Inflammatory macrophage treated with lipopolysaccharide for 1 hour (primary cell): ENCODE data around the gene REEP3.
"Not testable (repeated sequence)": the region's sequence is repeated elsewhere in the genome, so short reads cannot be mapped to it uniquely, and the experiment has no call there.

Experiments
- DNase-seq, 2 donors: peaks; one replicate each; pipeline ENCODE4 v3.0.0-alpha.2; 2020 to 2022

REEP3 gene

DNA sequence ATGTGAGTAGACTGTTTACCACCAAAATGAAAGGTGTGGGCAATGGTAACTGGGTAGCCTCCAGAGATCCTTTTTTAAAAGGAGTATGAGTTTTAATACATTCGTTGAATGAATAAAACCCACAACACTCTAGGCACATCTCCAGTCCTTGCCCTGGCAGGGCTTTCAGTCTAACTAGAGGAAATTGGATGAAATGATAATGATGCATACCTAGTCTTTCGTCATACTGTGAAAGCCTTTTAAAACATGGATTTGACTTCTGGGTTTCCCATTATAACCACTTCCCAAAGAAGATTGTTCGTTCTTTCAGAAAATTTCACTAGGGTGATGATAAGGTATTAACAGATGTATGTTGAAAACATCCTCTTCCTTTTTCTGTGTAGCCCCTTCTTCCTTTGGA is 110.8 kb downstream of the REEP3 start:
- peak in 1 of 2 donors; percentile 52 for DNase-seq

DNA sequence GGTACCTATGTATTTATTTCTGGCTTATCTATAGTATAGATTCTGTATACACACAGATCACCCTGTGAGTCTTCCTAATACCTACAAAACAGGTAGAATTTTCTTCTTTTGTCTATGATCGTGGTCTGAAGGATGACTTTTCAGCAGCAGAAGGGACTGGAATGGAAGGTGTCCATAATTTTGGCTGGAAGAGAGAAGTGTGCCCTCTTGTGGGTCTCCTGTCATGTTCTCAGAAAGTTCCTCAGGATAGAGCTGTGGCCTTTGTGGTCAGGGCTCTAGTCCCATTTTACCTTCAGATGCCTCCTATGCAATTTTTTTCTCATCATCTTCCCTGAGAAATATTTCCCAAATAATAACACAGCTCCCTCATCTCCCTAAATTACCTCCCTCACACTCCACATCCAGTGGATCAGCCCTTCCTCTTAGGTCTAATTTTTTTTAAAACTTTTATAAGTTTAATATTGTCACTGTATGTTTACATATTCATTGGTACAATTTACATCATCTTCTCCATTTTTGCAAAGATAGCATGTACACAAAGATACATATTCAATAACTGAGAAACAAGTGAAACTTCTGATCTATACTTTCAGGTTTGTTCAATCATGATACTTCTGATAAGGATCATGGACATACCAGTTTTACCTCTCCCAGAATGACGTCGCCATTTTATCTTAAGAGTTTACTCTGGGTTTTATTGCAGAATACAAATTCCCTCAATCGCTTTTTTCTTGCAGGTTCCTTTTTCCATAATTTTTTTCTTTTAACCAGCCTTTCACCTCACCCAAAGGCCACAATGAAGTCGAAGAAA is 112.7 kb downstream of the REEP3 start:
- DNase-seq: no peak

DNA sequence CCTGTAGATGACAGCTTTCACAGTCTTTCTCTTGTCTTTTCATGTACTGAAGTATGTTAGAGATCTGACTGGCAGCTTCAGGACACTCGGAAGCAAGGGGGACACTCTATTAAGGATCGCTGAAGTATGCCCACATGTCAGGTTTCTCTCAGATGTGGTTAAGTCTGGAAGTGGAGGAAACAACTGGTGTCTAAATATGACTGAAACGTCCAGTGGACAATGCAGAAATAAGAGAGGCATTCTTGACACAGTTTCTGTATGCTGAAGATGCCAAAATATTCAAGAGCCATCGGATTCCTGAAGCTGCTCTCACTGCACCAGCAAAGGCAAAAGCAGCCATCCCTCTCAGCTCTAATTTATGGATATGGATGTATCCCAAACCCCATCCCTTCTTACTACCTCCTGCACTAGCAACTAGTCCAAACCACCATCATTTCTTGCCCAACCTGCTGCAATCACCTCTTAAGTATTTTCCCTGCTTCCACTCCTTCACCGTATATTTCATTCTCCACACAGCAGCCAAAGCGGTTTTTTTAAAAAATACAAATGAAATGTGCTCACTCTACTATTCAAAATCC is 113.4 kb downstream of the REEP3 start:
- DNase-seq: no peak

DNA sequence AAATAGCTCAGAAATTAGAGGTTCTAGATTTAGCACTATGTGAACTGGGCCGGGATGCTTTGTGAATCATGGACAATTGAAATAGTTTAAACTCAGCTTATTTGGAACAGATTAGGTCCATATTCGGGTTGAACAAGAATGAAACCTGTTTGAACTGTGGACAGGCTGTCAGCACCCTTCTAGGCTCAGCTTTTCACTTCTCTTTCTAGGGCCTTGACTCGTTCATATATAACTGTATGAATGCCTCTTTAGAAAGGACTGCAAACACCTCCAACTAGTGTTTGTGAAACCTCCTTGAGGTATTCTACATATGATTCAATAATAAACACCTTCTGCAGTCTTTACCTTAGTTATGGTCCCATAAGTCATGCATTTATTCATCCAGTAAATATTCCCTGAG is 115.6 kb downstream of the REEP3 start:
- DNase-seq: no peak

DNA sequence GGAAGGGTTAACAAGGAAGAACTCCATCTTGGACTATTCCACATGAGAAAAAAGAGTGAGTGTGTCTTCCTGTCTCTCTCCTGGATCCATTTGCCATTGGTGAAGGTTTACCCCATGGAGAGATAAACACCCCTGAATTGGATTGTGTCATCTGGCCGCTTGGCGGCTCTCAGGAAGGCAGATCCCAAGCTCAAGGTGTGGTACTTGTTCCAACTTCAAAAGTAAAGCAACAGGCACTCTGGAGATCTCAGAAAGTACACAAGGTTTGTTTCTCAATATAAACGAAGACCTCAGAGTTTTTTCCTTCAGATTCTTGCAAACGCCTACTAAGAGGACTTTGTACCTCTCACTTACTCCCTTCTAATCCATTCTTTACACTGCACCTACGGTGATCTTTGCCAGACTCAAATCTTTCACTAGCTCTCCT is 116.7 kb downstream of the REEP3 start:
- DNase-seq: no peak

DNA sequence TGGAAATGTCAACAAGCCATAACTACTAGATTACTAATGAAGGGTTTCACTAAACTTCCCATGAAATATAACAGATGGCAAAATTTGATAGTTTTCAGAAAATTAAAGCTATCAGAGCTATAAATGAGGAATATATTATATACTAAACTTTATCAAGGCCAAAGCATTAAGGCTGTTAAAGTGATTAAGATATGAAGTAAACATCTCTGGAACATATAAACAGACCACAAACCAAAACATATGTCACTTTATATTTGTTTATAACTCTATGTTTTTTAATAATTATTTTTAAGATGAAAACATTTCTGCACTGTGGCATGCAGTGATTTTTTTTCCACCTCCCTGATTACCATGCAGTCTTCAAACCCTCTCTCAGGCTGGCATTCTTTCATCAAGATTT is 120.2 kb downstream of the REEP3 start:
- DNase-seq: no peak

DNA sequence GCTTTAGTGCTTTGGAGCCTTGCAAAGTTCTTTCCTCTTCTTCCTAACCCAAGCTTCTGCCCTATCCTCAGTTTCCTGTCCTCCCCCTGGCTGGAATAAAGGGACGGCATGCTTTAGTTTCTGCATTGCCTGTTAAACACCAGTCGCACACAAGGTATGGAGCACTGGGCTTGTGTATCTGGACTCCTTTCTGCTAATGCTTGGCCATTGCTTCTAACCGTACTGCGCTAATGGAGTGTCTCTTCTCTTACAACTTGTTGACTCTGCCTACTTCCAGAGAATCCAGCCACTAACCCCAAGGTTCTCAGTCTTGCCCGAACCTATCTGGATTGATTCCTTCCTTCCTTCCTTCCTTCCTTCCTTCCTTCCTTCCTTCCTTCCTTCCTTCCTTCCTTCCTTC is 120.6 kb downstream of the REEP3 start:
- DNase-seq: no peak

DNA sequence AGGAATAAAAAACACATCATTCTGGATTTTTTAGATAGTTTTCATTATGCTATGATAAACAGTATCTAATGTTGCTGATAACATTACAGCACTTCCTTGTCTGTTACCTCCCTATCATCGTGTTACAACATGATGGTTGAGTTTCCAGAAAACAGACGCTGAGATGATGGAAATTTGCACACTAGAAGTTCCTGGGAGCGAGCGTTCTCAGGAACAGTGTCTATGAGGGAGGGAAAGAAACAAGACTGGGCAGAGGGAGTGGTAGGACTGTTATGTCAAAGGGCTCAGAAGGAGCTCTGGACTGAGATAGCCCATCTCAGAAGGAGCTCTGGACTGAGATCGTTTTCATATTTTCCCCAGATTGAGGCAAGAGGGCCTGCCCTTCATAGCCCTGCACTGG is 121.6 kb downstream of the REEP3 start:
- no peak for DNase-seq

DNA sequence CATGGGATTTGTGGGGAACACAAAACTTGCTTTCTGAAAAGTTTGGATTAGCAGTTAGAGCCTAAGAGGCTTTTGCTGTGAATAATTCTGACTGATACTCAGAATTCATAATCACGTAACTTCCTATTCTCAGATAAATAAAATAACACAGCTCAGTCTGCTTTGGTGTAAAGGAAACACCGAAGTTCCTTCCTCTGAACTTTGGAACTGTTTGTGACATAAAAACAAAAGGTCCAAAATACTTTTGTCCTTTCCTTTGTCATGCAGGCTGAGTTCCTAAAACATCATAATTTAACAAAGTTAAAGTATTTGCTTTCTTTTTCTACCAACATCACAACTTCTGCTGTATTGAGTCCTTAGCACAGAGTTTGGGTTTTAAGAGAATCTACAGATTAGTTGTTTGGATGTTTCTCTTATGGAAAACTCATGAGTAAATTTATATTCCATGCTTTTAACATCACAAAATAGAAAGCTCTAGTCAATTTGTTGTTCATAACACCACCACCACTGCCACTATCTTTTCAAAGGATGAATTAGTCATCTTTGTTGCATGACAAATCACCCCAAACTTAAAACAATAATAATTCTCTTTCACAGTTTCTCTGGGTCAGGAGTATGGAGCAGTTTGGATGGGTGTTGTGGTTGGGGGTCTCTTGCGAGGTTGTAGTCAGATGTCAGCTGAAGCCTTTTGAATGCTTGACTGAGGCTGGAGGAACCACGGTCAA is 123.4 kb downstream of the REEP3 start:
- DNase-seq: no peak

DNA sequence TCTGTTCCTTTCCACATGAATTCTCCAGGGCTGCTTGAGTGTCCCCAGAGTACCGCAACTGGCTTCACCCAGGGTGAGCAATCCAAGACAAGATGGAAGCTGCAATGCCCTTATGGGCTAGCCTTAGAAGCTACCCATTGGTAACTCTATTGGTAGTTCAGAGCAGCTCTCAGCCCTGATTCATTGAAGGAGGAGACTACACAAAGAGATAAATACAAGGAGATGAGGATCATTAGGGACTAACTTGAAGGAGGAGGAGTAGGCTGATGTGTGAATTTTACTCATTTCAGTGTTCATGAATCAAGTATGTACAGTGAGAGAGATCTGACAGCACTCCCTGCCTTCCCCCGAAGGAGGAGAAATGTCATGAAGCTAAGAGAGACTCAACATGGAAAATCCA is 124.0 kb downstream of the REEP3 start:
- no peak for DNase-seq

DNA sequence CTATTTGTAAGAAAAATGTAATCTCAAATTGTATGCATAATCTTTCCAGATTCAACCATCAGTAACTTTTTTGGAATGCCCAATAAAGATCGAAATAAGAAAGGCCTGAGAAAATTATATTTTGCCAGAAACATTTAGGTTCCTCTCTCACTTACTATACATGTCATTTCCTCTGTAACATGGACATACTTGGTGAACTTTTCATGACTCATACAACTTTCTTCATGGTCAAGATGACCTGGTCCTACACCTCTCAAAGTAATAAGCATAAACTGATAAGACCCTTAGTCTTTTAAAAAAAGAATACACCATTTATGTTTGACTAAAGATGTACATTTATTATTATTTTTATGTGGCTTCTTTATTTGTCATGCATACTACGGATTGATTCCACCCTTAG is 125.3 kb downstream of the REEP3 start:
- DNase-seq: no peak

DNA sequence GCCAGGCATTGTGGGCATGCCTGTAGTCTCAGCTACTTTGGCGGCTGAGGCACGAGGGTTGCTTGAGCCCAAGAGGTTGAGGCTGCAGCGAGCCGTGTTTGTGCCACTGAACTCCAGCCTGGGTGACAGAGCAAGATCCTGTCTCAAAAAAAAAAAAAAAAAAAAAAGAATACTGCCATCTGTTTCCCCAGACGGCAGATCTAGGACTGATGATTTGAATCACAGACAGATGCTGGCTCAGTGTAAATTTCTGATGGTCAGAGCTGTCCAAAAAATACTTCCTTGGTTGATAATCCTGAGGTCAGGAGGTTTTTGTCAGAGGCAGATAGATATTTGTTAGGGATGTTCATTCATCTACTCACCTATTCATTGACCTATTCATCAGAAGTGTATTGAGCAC is 130.7 kb downstream of the REEP3 start:
- DNase-seq: no peak

DNA sequence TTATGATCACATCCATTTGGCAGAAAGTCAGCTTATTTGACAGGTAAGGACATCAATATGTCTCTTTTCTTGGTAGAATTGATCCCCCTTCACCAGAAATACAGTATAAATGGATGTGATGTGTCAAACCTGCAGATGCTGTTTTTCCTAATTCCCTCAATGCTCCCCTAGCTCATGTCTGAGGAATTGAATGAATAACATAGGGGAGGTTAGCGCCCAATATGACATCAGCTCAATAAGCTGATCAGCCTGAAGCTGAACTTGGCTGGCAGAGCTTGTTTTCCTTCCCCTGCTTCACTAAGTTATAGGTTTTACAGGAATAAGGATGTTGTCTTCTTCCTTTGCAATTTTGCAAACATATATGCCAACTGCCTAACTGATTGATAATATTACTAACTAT is 132.5 kb downstream of the REEP3 start:
- no peak for DNase-seq

DNA sequence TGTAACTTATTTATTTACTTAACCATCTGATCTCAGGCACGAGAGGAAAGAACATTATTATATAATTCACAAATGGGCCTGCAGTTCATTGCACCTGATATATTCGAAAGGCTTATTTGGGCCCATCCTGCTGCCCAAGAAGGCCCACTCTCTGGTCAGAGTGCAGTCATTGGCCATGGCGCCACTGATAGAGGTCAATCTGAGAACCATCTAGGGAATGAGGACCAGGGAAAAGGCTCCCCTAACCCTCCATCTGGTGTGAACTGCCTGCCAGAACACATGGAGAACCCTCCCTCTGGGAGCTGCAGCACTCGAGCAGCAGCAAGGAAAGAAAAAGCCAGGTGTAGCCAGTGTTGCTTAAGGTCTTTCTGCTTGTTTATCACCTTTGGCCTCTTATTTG is 136.6 kb downstream of the REEP3 start:
- no peak for DNase-seq

DNA sequence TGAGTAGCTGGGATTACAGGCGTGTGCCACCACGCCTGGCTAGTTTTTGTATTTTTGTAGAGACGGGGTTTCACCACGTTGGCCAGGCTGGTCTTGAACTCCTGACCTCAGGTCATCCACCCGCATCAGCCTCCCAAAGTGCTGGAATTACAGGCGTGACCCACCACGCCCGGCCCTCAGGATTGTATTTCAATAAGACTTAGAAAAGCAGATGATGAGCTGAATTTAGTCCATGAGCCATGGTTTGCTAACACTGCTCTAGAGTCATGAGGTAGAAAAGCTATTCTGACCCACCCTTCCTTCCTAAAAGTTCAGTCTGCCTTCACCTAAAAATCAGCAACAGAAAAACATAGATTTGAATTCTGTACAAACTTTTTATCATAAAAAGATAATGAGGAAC is 139.7 kb downstream of the REEP3 start:
- not testable (repeated sequence) for DNase-seq

DNA sequence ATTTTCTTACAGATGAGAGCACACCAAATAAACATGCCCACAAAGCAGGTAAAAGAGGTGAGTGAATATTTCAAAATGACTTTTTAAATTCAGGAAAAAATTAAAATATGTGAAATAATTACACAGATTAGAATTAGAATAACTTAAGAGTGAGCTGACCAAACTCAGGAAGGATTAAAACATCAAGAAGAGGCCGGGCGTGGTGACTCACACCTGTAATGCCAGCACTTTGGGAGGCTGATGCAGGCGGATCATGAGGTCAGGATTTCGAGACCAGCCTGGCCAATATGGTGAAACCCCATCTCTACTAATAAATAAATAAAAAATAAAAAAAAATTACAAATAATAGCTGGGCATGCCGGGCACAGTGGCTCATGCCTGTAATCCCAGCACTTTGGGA is 140.1 kb downstream of the REEP3 start:
- DNase-seq: no peak

DNA sequence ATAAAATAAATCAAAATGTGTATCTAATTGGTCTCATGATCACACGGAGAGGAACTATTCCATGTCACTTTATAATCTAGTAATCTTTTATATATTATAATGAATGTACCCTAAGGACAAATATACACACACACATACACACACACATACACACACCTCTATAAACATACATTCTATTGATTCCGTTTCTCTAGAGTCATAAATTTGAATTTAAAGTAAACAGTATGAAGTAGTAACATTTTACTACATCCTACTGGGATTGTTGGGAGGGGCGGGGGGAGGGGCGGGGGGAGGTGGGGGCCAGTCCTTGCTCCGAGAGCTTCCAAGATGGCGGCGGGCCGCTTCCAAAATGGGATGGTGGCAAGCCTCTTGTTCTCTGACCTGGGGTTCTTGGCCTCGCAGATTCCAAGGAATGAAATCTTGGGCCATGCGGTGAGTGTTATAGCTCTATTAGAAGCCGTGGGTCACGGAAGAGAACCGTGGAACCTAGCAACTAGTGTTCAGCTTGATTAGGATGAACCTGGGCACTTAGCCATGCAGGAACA is 143.2 kb downstream of the REEP3 start:
- DNase-seq: no peak

DNA sequence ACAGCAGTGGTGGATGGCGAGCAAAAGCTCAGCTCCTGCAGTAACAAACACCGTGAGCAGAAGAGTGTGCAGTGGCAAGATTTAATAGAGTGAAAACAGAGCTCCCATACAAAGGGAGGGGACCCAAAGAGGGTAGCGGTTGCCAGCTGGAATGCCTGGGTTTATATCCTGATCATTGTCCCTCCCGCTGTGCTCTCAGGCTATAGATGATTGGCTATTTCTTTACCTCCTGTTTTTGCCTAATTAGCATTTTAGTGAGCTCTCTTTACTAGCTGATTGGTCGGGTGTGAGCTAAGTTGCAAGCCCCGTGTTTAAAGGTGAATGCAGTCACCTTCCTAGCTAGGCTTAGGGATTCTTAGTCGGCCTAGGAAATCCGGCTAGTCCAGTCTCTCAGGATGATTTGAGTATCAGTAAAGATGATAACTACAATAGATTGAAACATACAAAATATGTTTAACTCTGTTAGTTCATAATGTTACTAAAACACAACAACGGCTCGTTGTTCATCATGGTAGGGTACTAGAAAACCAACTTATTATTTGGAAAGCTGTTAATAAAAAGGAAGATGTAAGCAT is 143.9 kb downstream of the REEP3 start:
- not testable (repeated sequence) for DNase-seq

DNA sequence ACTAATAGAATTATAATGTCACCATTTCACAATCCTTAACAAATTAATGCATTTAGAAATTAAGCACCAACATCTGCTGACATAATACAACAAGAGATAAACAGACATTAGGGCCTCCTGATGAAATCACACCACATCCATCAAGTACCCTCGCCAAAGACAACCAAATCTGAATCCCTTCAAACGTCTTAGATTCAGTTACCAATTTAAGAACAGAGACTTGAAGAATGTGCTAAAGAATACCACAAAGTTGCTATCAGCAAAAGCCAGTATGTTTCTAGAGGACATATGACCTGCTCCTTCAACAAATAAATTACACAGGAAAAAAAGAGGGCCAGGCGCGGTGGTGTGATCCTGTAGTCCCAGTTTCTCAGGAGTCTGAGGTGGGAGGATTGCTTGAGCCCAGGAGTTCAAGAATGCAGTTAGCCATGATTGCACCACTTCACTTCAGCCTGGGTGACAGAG is 144.5 kb downstream of the REEP3 start:
- no peak for DNase-seq

DNA sequence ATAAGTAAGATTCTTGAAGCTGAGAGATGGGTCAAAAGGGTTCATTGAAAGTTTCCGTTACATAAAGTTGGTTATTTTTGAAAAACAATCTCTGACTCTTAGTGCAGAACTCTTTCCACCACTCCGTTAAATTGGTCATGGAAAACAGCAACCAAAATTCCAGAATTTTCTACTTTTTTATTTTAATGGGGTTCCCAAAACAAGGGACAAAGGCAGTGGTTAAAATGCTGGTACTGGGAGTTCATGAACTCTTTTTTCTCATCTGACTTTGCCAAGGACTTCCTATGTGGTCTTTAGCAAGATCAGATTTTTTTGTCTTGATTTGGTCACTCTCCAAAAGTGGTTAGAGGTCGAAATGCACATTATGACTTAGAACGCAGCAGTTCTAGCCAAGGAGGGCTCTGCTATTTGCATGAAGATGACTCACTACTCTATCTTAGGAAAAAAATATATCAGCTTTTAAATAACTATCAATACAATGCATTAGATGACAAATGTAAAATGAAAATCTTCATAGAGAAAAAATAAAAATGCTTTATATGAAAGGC is 145.7 kb downstream of the REEP3 start:
- peak; percentile 69 to 84 for DNase-seq

DNA sequence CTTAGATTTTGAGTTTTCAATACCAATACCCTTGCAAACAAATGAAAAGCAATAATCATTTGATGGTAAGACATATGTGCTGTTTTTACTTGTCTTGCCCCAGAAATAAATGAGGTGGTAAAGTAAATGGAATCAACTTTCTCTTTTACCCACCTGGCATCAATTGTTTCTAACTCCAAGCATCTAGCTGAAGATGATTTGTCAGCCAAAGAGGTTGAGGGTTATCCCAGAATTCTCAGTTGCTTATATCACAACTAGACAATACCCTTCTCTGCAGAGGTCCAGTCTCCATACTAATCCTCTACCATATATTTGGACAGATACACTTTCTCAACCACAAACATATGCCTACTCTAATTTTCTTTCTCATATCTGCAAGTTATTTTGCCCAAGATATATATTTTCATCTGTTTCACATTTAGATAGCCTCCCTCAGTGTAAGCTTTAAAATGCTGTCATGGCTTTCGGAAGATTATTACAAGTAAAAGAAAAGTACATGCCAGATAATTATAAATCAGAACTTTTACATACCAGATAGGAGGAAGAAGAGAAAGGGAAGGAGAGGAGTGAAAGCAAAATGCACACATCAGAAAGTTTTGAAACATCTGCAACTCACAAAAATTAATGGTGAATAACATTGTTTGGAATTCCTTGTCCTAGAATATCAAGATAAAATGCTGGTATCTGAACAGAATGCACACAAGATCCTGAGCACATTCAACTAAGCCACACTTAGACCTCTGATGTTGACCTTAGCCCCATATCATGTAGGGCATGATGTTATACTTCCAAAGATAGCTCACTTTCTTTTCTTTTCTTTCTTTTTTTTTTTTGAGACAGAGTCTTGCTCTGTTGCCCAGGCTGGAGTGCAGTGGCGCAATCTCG is 146.6 kb downstream of the REEP3 start:
- no peak for DNase-seq
